Fibroblast of lung (primary cell): ENCODE data around the gene SRRM2. TPM values are rescaled to one million over a fixed set of nuclear protein-coding genes. Genes with fewer than 3 reads are reported as not detected.

Experiments
- DNase-seq, 2 donors: peaks; one replicate each; pipeline versions ENCODE4 v3.0.0 to v3.0.0-alpha.2; 2010; ENCODE audit warnings: low read depth in 2 of 2
- H2AFZ ChIP-seq: 2 replicates; pipeline ENCODE4 v1.5.1; 2012; ENCODE audit warnings: low read length, control low read depth, inconsistent platforms
- H3K27ac ChIP-seq: 2 replicates; pipeline ENCODE4 v1.5.1; 2011; ENCODE audit warnings: low read length, control low read depth; ENCODE audit not compliant: insufficient read depth
- H3K27me3 ChIP-seq: 2 replicates; pipeline ENCODE4 v1.5.1; 2011; ENCODE audit warnings: mild to moderate bottlenecking, low read length; ENCODE audit not compliant: control insufficient read depth, insufficient read depth
- H3K36me3 ChIP-seq: 2 replicates; pipeline ENCODE4 v1.5.1; 2011; ENCODE audit warnings: low read length; ENCODE audit not compliant: control insufficient read depth, insufficient read depth
- H3K4me1 ChIP-seq: 2 replicates; pipeline ENCODE4 v1.5.1; 2011; ENCODE audit warnings: low read length; ENCODE audit not compliant: control insufficient read depth, insufficient read depth; ENCODE audit errors: extremely low read depth
- H3K4me2 ChIP-seq: 2 replicates; pipeline ENCODE4 v1.5.1; 2011; ENCODE audit warnings: low read length, control low read depth; ENCODE audit not compliant: insufficient read depth; ENCODE audit errors: extremely low read depth
- H3K4me3 ChIP-seq, 4 experiments: fragments of 200-600 bp in 1 of 4; sonication (generic) in 1 of 4; replicated peaks in 1 of 4; 2 replicates each; pipeline ENCODE4 v1.5.1; 2011 to 2016; ENCODE audit warnings: low read length in 4 of 4, low read depth in 3 of 4, mild to moderate bottlenecking in 3 of 4, control low read depth in 2 of 4, inconsistent platforms in 1 of 4, mixed read lengths in 1 of 4; ENCODE audit not compliant: insufficient read depth in 1 of 4; ENCODE audit errors: control extremely low read depth in 1 of 4
- H3K79me2 ChIP-seq: 2 replicates; pipeline ENCODE4 v1.5.1; 2012; ENCODE audit warnings: mild to moderate bottlenecking, low read length, inconsistent platforms; ENCODE audit not compliant: control insufficient read depth, insufficient read depth
- H3K9ac ChIP-seq: 2 replicates; pipeline ENCODE4 v1.5.1; 2011; ENCODE audit warnings: mild to moderate bottlenecking, low read length, control low read depth; ENCODE audit not compliant: insufficient read depth
- H3K9me3 ChIP-seq: 2 replicates; pipeline ENCODE4 v1.5.1; 2012; ENCODE audit warnings: low read depth, low read length; ENCODE audit not compliant: control insufficient read depth, insufficient read depth
- H4K20me1 ChIP-seq: 2 replicates; pipeline ENCODE4 v1.5.1; 2011; ENCODE audit warnings: low read length; ENCODE audit not compliant: control insufficient read depth, insufficient read depth; ENCODE audit errors: extremely low read depth
- EZH2 ChIP-seq: IDR thresholded peaks from 2 replicates; pipeline ENCODE4 v1.5.1; 2012; ENCODE audit warnings: low read length, control low read depth, mild to moderate bottlenecking; ENCODE audit errors: missing control alignments
- polyA plus RNA-seq, 2 donors: library from polyadenylated mRNA; depleted of rRNA in 1 of 2; stranded (reverse) in 1 of 2; unstranded in 1 of 2; fragments of >200 nt; gene quantifications; 2 replicates each; pipeline ENCODE4 v1.2.1, GENCODE V29; 2011 to 2012; ENCODE audit warnings: missing spikeins in 1 of 2
- total RNA-seq: library from RNA; depleted of rRNA; stranded (reverse); fragments of >200 nt; gene quantifications from 2 replicates; pipeline ENCODE4 v1.2.1, GENCODE V29; 2014
- TF ChIP-seq, protein P1 (sequence below), 2 donors: IDR thresholded peaks in 1 of 2; conservative IDR thresholded peaks in 1 of 2; 1 replicate in 1 of 2; 2 replicates in 1 of 2; pipeline ENCODE4 v1.5.1; 2011 to 2012; ENCODE audit warnings: low read length in 2 of 2, control low read depth in 1 of 2, inconsistent platforms in 1 of 2, low read depth in 1 of 2, mild to moderate bottlenecking in 1 of 2

Gene SRRM2
- total and polyA plus RNA-seq, 2 donors (not counting 1 experiment from before 2014, with no cell fraction given), result 55.2 to 74.3 TPM

DNA sequence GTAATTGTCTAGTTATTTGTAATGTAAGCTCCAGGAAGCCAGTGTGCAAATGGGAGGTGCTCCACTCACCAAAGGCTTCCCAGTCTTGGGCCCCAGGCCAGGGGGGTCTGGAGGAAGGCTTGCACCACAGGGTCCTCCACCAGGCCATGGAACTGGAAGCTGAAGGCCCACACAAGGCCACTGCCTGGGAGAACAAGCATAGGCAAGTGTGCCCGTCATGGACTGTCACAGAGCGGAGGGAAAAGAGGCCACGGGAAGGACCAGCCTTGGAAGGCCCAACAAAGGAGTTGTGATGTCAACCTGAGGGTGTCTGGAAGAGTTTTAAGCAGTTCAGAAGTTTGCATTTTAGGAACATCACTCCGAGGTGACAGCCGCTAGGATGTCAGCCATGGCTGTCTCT, 3.0 kb upstream of the SRRM2 start:
- DNase-seq, result no peak
- no peak overlapping the region for H2AFZ ChIP-seq
- TF ChIP-seq EZH2, result no peak
- H3K36me3 ChIP-seq, result no peaks in the 10 kb centered on the region
- H3K4me1 ChIP-seq, result no peaks in the 10 kb centered on the region
- H3K9ac ChIP-seq, result no peak overlapping the region
- no peak overlapping the region for H3K4me2 ChIP-seq
- H3K27ac ChIP-seq, result no peak overlapping the region
- H3K79me2 ChIP-seq, result peaks cover 16% of the 10 kb centered on the region
- H3K9me3 ChIP-seq, result no peaks in the 10 kb centered on the region
- no peak overlapping the region for H3K4me3 ChIP-seq
- no peaks in the 10 kb centered on the region for H3K27me3 ChIP-seq
- H4K20me1 ChIP-seq, result peaks cover 2% of the 10 kb centered on the region

DNA sequence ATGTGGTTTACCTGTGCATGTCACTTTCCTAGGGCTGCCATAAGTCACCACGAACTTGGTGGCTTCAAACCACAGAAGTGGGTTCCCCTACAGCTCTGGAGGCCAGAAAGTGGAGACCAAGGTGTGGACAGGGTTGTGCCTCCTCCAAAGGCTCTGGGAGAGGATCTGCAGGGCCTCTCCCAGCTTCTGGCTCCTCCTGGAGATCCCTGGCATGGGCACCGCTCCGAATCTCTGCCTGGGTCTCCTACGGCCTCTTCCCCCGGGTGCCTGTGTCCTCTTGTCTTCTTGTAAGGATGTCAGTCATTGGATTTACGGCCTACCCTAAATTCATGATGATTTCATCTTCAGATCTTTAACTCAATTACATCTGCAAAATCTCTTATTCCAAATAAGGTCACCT, 2.5 kb upstream of the SRRM2 start:
- H3K9ac ChIP-seq, result no peak overlapping the region
- TF ChIP-seq, protein P1, sequence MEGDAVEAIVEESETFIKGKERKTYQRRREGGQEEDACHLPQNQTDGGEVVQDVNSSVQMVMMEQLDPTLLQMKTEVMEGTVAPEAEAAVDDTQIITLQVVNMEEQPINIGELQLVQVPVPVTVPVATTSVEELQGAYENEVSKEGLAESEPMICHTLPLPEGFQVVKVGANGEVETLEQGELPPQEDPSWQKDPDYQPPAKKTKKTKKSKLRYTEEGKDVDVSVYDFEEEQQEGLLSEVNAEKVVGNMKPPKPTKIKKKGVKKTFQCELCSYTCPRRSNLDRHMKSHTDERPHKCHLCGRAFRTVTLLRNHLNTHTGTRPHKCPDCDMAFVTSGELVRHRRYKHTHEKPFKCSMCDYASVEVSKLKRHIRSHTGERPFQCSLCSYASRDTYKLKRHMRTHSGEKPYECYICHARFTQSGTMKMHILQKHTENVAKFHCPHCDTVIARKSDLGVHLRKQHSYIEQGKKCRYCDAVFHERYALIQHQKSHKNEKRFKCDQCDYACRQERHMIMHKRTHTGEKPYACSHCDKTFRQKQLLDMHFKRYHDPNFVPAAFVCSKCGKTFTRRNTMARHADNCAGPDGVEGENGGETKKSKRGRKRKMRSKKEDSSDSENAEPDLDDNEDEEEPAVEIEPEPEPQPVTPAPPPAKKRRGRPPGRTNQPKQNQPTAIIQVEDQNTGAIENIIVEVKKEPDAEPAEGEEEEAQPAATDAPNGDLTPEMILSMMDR (conservative IDR thresholded peaks at IDR 0.05 in 1 of 2, IDR thresholded peaks at IDR 0.05 in 1 of 2; ENCODE audit: low read depth in 1 of 2, low read length in 2 of 2), result no peak
- no peak for TF ChIP-seq EZH2
- no peak overlapping the region for H3K4me3 ChIP-seq
- H3K27ac ChIP-seq, result no peak overlapping the region
- DNase-seq, result no peak
- H3K27me3 ChIP-seq, result no peaks in the 10 kb centered on the region
- peaks cover 20% of the 10 kb centered on the region for H3K79me2 ChIP-seq
- H2AFZ ChIP-seq, result no peak overlapping the region
- H3K36me3 ChIP-seq, result no peaks in the 10 kb centered on the region
- H3K9me3 ChIP-seq, result no peaks in the 10 kb centered on the region
- no peak overlapping the region for H3K4me2 ChIP-seq
- H4K20me1 ChIP-seq, result peaks cover 5% of the 10 kb centered on the region
- H3K4me1 ChIP-seq, result no peaks in the 10 kb centered on the region

DNA sequence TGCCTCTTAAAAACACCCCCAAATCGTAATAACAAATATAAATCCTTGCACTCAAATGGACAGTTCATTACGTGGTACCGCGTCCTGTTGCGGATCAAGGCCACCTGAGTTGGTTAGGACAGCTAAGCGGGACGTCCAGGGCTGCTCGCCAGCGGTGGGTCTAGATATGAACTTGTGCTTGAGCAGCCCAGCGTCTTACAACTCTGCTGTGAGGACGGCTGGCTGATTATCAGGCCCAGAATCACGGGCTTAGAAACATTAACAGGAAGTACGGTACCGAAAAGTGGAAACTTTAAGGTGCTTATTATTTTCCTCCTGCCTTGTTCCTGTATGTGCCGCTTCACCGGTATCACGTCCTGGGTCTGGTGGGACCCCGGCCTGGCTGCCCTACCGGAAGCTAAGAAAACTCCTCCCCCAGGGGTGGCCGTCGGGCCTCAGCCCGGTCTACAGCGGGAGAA, 832 bp upstream of the SRRM2 start:
- H3K36me3 ChIP-seq, result no peaks in the 10 kb centered on the region
- H3K27me3 ChIP-seq, result no peaks in the 10 kb centered on the region
- peak overlapping the region; percentile 60 for H3K4me2 ChIP-seq
- H4K20me1 ChIP-seq, result peaks cover 5% of the 10 kb centered on the region
- DNase-seq, result peak in 1 of 2 donors; percentile 20
- no peak for TF ChIP-seq EZH2
- TF ChIP-seq, protein P1 (conservative IDR thresholded peaks at IDR 0.05 in 1 of 2, IDR thresholded peaks at IDR 0.05 in 1 of 2; ENCODE audit: low read depth in 1 of 2, low read length in 2 of 2), result no peak
- peak overlapping the region; percentile 32 to 91 (median 46) for H3K4me3 ChIP-seq
- no peaks in the 10 kb centered on the region for H3K9me3 ChIP-seq
- peak overlapping the region; percentile 49 for H2AFZ ChIP-seq
- H3K4me1 ChIP-seq, result no peaks in the 10 kb centered on the region
- peak overlapping the region; percentile 98 for H3K9ac ChIP-seq
- H3K27ac ChIP-seq, result peak overlapping the region; percentile 100
- H3K79me2 ChIP-seq, result peaks cover 37% of the 10 kb centered on the region
